ENCODE results near the gene MYLK2.

Gene MYLK2

GRCh38 chr20:31774408-31774807 is 44.7 kb upstream of the MYLK2 start:
- Histone ChIP-seq H2AFZ (ENCODE audit: low read length) (no peak overlapping the region), H3K27me3 (ENCODE audit: insufficient read depth, low read length, poor library complexity, severe bottlenecking) (no peaks in the 10 kb centered on the region), H3K4me2 (ENCODE audit: low read depth, low read length, poor library complexity, severe bottlenecking) (no peak overlapping the region), H3K9me3 (ENCODE audit: insufficient read depth, low read depth, low read length) (no peaks in the 10 kb centered on the region), H3K9me2 (replicated peaks; ENCODE audit: low read depth, low read length) (no peaks in the 10 kb centered on the region), H3K4me1 (ENCODE audit: insufficient read depth, low read length, poor library complexity, severe bottlenecking) (no peaks in the 10 kb centered on the region), H4K20me1 (ENCODE audit: insufficient read depth, low read length, poor library complexity, severe bottlenecking) (peaks cover 22% of the 10 kb centered on the region), H3K79me2 (ENCODE audit: insufficient read depth, low read length) (peaks cover 10% of the 10 kb centered on the region; the same call in 1 of the 2 replicates), H3F3A (ENCODE audit: low read depth) (no peaks in the 10 kb centered on the region), H3K4me3 (ENCODE audit: low read length, poor library complexity, severe bottlenecking) (no peak overlapping the region), H3K36me3 (ENCODE audit: insufficient read depth, low read length) (peaks cover 91% of the 10 kb centered on the region), H3K9ac (ENCODE audit: low read depth, low read length, poor library complexity, severe bottlenecking) (no peak overlapping the region)
- no peak for TF ChIP-seq CTCF (conservative IDR thresholded peaks at IDR 0.05; ENCODE audit: low read length)
- TF ChIP-seq EZH2phosphoT487 (IDR thresholded peaks at IDR 0.05; ENCODE audit: borderline replicate concordance) = no peak

GRCh38 chr20:31780839-31781238 is 38.3 kb upstream of the MYLK2 start:
- no peak for TF ChIP-seq CTCF (conservative IDR thresholded peaks at IDR 0.05; ENCODE audit: low read length)
- TF ChIP-seq EZH2phosphoT487 (IDR thresholded peaks at IDR 0.05; ENCODE audit: borderline replicate concordance) = no peak
- H2AFZ ChIP-seq (ENCODE audit: low read length) = no peak overlapping the region

GRCh38 chr20:31781945-31782344 is 37.2 kb upstream of the MYLK2 start:
- no peaks in the 10 kb centered on the region for H4K20me1 ChIP-seq (ENCODE audit: insufficient read depth, low read length, poor library complexity, severe bottlenecking)
- no peak overlapping the region for H3K4me3 ChIP-seq (ENCODE audit: low read length, poor library complexity, severe bottlenecking)
- no peaks in the 10 kb centered on the region for H3K9me3 ChIP-seq (ENCODE audit: insufficient read depth, low read depth, low read length)
- peaks cover 95% of the 10 kb centered on the region for H3K36me3 ChIP-seq (ENCODE audit: insufficient read depth, low read length)
- H2AFZ ChIP-seq (ENCODE audit: low read length) = no peak overlapping the region
- no peaks in the 10 kb centered on the region for H3K27me3 ChIP-seq (ENCODE audit: insufficient read depth, low read length, poor library complexity, severe bottlenecking)
- no peaks in the 10 kb centered on the region for H3K9me2 ChIP-seq (replicated peaks; ENCODE audit: low read depth, low read length)
- H3K9ac ChIP-seq (ENCODE audit: low read depth, low read length, poor library complexity, severe bottlenecking) = no peak overlapping the region
- H3K4me2 ChIP-seq (ENCODE audit: low read depth, low read length, poor library complexity, severe bottlenecking) = no peak overlapping the region
- H3F3A ChIP-seq (ENCODE audit: low read depth) = no peaks in the 10 kb centered on the region
- no peaks in the 10 kb centered on the region for H3K4me1 ChIP-seq (ENCODE audit: insufficient read depth, low read length, poor library complexity, severe bottlenecking)
- TF ChIP-seq EZH2phosphoT487 (IDR thresholded peaks at IDR 0.05; ENCODE audit: borderline replicate concordance) = no peak
- no peak for TF ChIP-seq CTCF (conservative IDR thresholded peaks at IDR 0.05; ENCODE audit: low read length)
- no peaks in the 10 kb centered on the region for H3K79me2 ChIP-seq (ENCODE audit: insufficient read depth, low read length)

More at GRCh38 chr20:31780839-31781238, 38.3 kb upstream of the MYLK2 start:
- H3K9me2 ChIP-seq (replicated peaks; ENCODE audit: low read depth, low read length) = no peaks in the 10 kb centered on the region
- H3K36me3 ChIP-seq (ENCODE audit: insufficient read depth, low read length) = peaks cover 93% of the 10 kb centered on the region
- no peaks in the 10 kb centered on the region for H3F3A ChIP-seq (ENCODE audit: low read depth)
- no peak overlapping the region for H3K9ac ChIP-seq (ENCODE audit: low read depth, low read length, poor library complexity, severe bottlenecking)
- no peaks in the 10 kb centered on the region for H3K27me3 ChIP-seq (ENCODE audit: insufficient read depth, low read length, poor library complexity, severe bottlenecking)
- H3K9me3 ChIP-seq (ENCODE audit: insufficient read depth, low read depth, low read length) = no peaks in the 10 kb centered on the region
- H3K4me3 ChIP-seq (ENCODE audit: low read length, poor library complexity, severe bottlenecking) = no peak overlapping the region
- H3K4me2 ChIP-seq (ENCODE audit: low read depth, low read length, poor library complexity, severe bottlenecking) = no peak overlapping the region
- no peaks in the 10 kb centered on the region for H4K20me1 ChIP-seq (ENCODE audit: insufficient read depth, low read length, poor library complexity, severe bottlenecking)
- no peaks in the 10 kb centered on the region for H3K4me1 ChIP-seq (ENCODE audit: insufficient read depth, low read length, poor library complexity, severe bottlenecking)
- no peaks in the 10 kb centered on the region for H3K79me2 ChIP-seq (ENCODE audit: insufficient read depth, low read length)
